GM18870 (cell line): ENCODE measurements around the gene SYNPO2.
A peak's percentile ranks its signal among the peaks of the same experiment; 100 is the strongest.
"Not testable (repeated sequence)": the region's sequence is repeated elsewhere in the genome, so short reads cannot be mapped to it uniquely, and the experiment has no call there.

Experiments used
- ATAC-seq: cut with Tn5 transposase; IDR thresholded peaks from one replicate; pipeline ENCODE4 v1.9.1; 2021; ENCODE audit warnings: moderate library complexity; ENCODE audit not compliant: unreplicated experiment

SYNPO2 gene

GRCh38 chr4:118888666-118889311, at the start of gene SYNPO2:
Gene SYNPO2, plus strand, starts transcription at chr4:118888854. Its CDS starts 183 bp downstream, at chr4:118889037.
- ATAC-seq = no peak

- no peak for ATAC-seq
Measured at GRCh38 chr4:118839221-118839927, 49.3 kb upstream of the SYNPO2 start.

- no peak for ATAC-seq
Measured at GRCh38 chr4:118842055-118842454, 46.6 kb upstream of the SYNPO2 start.

GRCh38 chr4:118843237-118843636, 45.4 kb upstream of the SYNPO2 start:
- no peak for ATAC-seq

- ATAC-seq = no peak
Measured at GRCh38 chr4:118845552-118846050, 43.1 kb upstream of the SYNPO2 start.

GRCh38 chr4:118846979-118847378, 41.7 kb upstream of the SYNPO2 start:
- ATAC-seq = no peak

GRCh38 chr4:118848242-118848641, 40.4 kb upstream of the SYNPO2 start:
- no peak for ATAC-seq

GRCh38 chr4:118848901-118849300, 39.8 kb upstream of the SYNPO2 start:
- no peak for ATAC-seq

- peak; percentile 17 for ATAC-seq
Measured at GRCh38 chr4:118849867-118850487, 38.7 kb upstream of the SYNPO2 start.

GRCh38 chr4:118850488-118851173, 38.0 kb upstream of the SYNPO2 start:
- ATAC-seq = peak; percentile 95

- no peak for ATAC-seq
Measured at GRCh38 chr4:118857760-118858159, 30.9 kb upstream of the SYNPO2 start.

- no peak for ATAC-seq
Measured at GRCh38 chr4:118858779-118859178, 29.9 kb upstream of the SYNPO2 start.

- ATAC-seq = no peak
Measured at GRCh38 chr4:118865091-118865708, 23.5 kb upstream of the SYNPO2 start.

- no peak for ATAC-seq
Measured at GRCh38 chr4:118866442-118866841, 22.2 kb upstream of the SYNPO2 start.

- ATAC-seq = no peak
Measured at GRCh38 chr4:118867311-118868067, 21.2 kb upstream of the SYNPO2 start.

- peak; percentile 50 for ATAC-seq
Measured at GRCh38 chr4:118869808-118870342, 18.8 kb upstream of the SYNPO2 start.

- no peak for ATAC-seq
Measured at GRCh38 chr4:118872181-118872580, 16.5 kb upstream of the SYNPO2 start.

GRCh38 chr4:118877797-118878196, 10.9 kb upstream of the SYNPO2 start:
- no peak for ATAC-seq

- not testable (repeated sequence) for ATAC-seq
Measured at GRCh38 chr4:118878507-118878906, 10.1 kb upstream of the SYNPO2 start.

- no peak for ATAC-seq
Measured at GRCh38 chr4:118879409-118879808, 9.2 kb upstream of the SYNPO2 start.
